IMR-90 (cell line): ENCODE results near the gene SMYD1.

Source experiments
- CEBPB ChIP-seq: IDR thresholded peaks from 2 replicates; pipeline ENCODE4 v1.6.1; 2012; ENCODE audit warnings: low read depth, low read length, improper control_type of control experiment
- CHD1 ChIP-seq: IDR thresholded peaks from 2 replicates; pipeline ENCODE4 v1.6.1; 2012; ENCODE audit warnings: low read depth, low read length, improper control_type of control experiment
- CTCF ChIP-seq: conservative IDR thresholded peaks from 2 replicates; pipeline ENCODE4 v1.5.1; 2012; ENCODE audit warnings: mild to moderate bottlenecking, low read depth, low read length, improper control_type of control experiment
- ELK1 ChIP-seq: fragments of 150-350 bp; IDR thresholded peaks from 2 replicates; pipeline ENCODE4 v1.6.1; 2016; ENCODE audit warnings: low read depth, mild to moderate bottlenecking, low read length, moderate library complexity, borderline replicate concordance
- MAFK ChIP-seq: IDR thresholded peaks from 2 replicates; pipeline ENCODE4 v1.6.1; 2012; ENCODE audit warnings: low read depth, low read length, improper control_type of control experiment
- MAZ ChIP-seq: IDR thresholded peaks from 2 replicates; pipeline ENCODE4 v1.6.1; 2012; ENCODE audit warnings: low read depth, mild to moderate bottlenecking, low read length, improper control_type of control experiment, moderate library complexity, borderline replicate concordance
- NFE2L2 ChIP-seq: fragments of 150-350 bp; IDR thresholded peaks from 2 replicates; pipeline ENCODE4 v1.6.1; 2016; ENCODE audit warnings: low read depth, mild to moderate bottlenecking, low read length
- POLR2A ChIP-seq: IDR thresholded peaks from 2 replicates; pipeline ENCODE4 v1.6.1; 2012; ENCODE audit warnings: mild to moderate bottlenecking, low read depth, low read length
- RAD21 ChIP-seq: IDR thresholded peaks from 2 replicates; pipeline ENCODE4 v1.6.1; 2012; ENCODE audit warnings: low read length, improper control_type of control experiment
- RCOR1 ChIP-seq: IDR thresholded peaks from 2 replicates; pipeline ENCODE4 v1.6.1; 2012; ENCODE audit warnings: mild to moderate bottlenecking, low read length, improper control_type of control experiment; ENCODE audit not compliant: insufficient replicate concordance
- RFX5 ChIP-seq: IDR thresholded peaks from 2 replicates; pipeline ENCODE4 v1.8.0; 2012; ENCODE audit warnings: low read depth, mild to moderate bottlenecking, low read length, moderate library complexity
- SMC3 ChIP-seq: fragments of 150-350 bp; IDR thresholded peaks from 2 replicates; pipeline ENCODE4 v1.6.1; 2016; ENCODE audit warnings: low read depth, mild to moderate bottlenecking, antibody characterized with exemption, low read length, moderate library complexity
- USF2 ChIP-seq: fragments of 150-350 bp; IDR thresholded peaks from 2 replicates; pipeline ENCODE4 v1.6.1; 2017; ENCODE audit warnings: mild to moderate bottlenecking, antibody characterized with exemption, low read length, low read depth

DNA sequence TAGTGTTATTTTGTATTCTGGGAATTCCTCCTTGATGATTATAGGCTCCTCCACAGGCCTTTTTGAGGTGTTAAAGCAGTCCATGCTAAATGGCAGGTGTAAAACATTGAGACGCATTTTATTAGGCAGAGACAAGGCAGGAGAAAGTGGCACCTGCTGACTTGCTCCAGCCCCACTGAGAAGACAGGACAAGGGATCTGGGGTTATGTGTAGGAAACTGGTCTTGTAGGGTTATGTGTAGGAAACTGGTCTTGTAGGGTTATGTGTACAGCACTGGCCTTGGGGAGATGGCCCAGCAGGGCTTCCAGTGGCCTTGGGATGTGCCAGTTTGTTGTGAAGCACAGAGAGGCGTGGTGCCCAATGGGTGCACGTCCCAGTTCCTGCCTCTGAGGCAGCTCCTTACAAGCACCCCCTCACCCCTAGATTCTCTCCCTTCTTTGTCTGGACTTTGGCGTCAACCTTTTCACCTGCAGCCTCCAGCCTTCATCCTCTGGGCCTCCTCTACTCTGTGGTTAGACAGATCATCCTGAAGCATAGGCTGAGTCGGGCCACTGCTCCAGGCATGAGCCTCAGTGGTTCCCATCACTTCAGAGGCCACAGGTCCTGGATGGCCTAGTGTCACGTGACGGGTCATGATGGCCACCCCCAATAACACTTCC lies 61.2 kb downstream of the SMYD1 start:
- TF ChIP-seq CTCF, result no peak
- TF ChIP-seq CEBPB, result no peak
- no peak for TF ChIP-seq RFX5
- no peak for TF ChIP-seq POLR2A
- TF ChIP-seq MAFK, result no peak
- no peak for TF ChIP-seq ELK1
- TF ChIP-seq USF2, result no peak
- no peak for TF ChIP-seq RCOR1
- TF ChIP-seq SMC3, result no peak
- no peak for TF ChIP-seq RAD21
- no peak for TF ChIP-seq CHD1
- TF ChIP-seq NFE2L2, result no peak
- TF ChIP-seq MAZ, result no peak
